DND-41 (cell line): ENCODE results near the gene FGFR2.

Experiments used
- ATAC-seq: fragments of 200-7000 bp; cut with Tn5 transposase; 3 replicates; pipeline ENCODE4 v1.9.1; 2021; ENCODE audit warnings: low read depth; ENCODE audit not compliant: insufficient read depth
- DNase-seq: peaks from one replicate; pipeline ENCODE4 v3.0.0-alpha.2; 2020
- H2AFZ ChIP-seq: 2 replicates; pipeline ENCODE4 v1.6.0; 2012; ENCODE audit warnings: low read depth, low read length
- H3K27ac ChIP-seq: 2 replicates; pipeline ENCODE4 v1.5.1; 2012; ENCODE audit warnings: low read length, inconsistent platforms
- H3K27me3 ChIP-seq: fragments of 200-600 bp; sonication (generic); 2 replicates; pipeline ENCODE4 v1.6.0; 2012; ENCODE audit warnings: low read length, mild to moderate bottlenecking, inconsistent platforms; ENCODE audit not compliant: insufficient read depth, poor library complexity
- H3K36me3 ChIP-seq: 2 replicates; pipeline ENCODE4 v1.5.1; 2012; ENCODE audit warnings: low read length, inconsistent platforms; ENCODE audit not compliant: insufficient read depth
- H3K4me1 ChIP-seq: 2 replicates; pipeline ENCODE4 v1.5.1; 2012; ENCODE audit warnings: mild to moderate bottlenecking, low read length; ENCODE audit not compliant: insufficient read depth
- H3K4me2 ChIP-seq: 2 replicates; pipeline ENCODE4 v1.6.0; 2012; ENCODE audit warnings: mild to moderate bottlenecking, moderate library complexity, low read length, inconsistent platforms; ENCODE audit not compliant: insufficient read depth
- H3K4me3 ChIP-seq, 2 experiments: fragments of 200-600 bp in 1 of 2; shearing (Covaris generic) in 1 of 2; 2 replicates each; pipeline ENCODE4 v1.5.1; 2012 to 2016; ENCODE audit warnings: inconsistent platforms in 2 of 2, low read length in 2 of 2, mild to moderate bottlenecking in 2 of 2, low read depth in 1 of 2, moderate library complexity in 1 of 2
- H3K79me2 ChIP-seq: 2 replicates; pipeline ENCODE4 v1.6.0; 2012; ENCODE audit warnings: low read length, inconsistent platforms; ENCODE audit not compliant: insufficient read depth
- H3K9ac ChIP-seq: 2 replicates; pipeline ENCODE4 v1.6.0; 2012; ENCODE audit warnings: low read depth, mild to moderate bottlenecking, inconsistent platforms, low read length, moderate library complexity
- H3K9me3 ChIP-seq: 2 replicates; pipeline ENCODE4 v1.5.1; 2012; ENCODE audit warnings: low read length, moderate library complexity, mild to moderate bottlenecking, inconsistent platforms; ENCODE audit not compliant: insufficient read depth, severe bottlenecking
- H4K20me1 ChIP-seq: 2 replicates; pipeline ENCODE4 v1.6.0; 2012; ENCODE audit warnings: low read length; ENCODE audit not compliant: insufficient read depth
- CTCF ChIP-seq: IDR thresholded peaks from 2 replicates; pipeline ENCODE4 v1.5.1; 2012; ENCODE audit warnings: borderline replicate concordance, low read length, moderate library complexity, mild to moderate bottlenecking; ENCODE audit not compliant: poor library complexity, severe bottlenecking; ENCODE audit errors: extremely low read depth
- EZH2 ChIP-seq: IDR thresholded peaks from 3 replicates; pipeline ENCODE4 v1.6.1; 2012; ENCODE audit warnings: borderline replicate concordance, low read depth, mild to moderate bottlenecking, moderate library complexity, low read length, inconsistent platforms; ENCODE audit not compliant: severe bottlenecking

FGFR2 gene

GRCh38 chr10:121484816-121485215 lies 113.4 kb downstream of the FGFR2 start:
- H2AFZ ChIP-seq: no peak overlapping the region
- no peaks in the 10 kb centered on the region for H3K79me2 ChIP-seq
- no peaks in the 10 kb centered on the region for H3K4me1 ChIP-seq
- no peak overlapping the region for H3K4me3 ChIP-seq
- no peak overlapping the region for H3K27ac ChIP-seq
- no peak for ATAC-seq
- no peak for DNase-seq
- no peaks in the 10 kb centered on the region for H3K9me3 ChIP-seq
- no peak for TF ChIP-seq EZH2
- H4K20me1 ChIP-seq: no peaks in the 10 kb centered on the region
- H3K36me3 ChIP-seq: no peaks in the 10 kb centered on the region
- H3K27me3 ChIP-seq: peaks cover 2% of the 10 kb centered on the region
- H3K4me2 ChIP-seq: no peak overlapping the region
- H3K9ac ChIP-seq: no peak overlapping the region

GRCh38 chr10:121484401-121484800 lies 113.8 kb downstream of the FGFR2 start:
- DNase-seq (no peak), ATAC-seq (no peak)
- no peaks in the 10 kb centered on the region for H3K36me3 ChIP-seq
- H3K27me3 ChIP-seq: no peaks in the 10 kb centered on the region
- TF ChIP-seq CTCF (no peak), EZH2 (no peak)
- no peak overlapping the region for H2AFZ ChIP-seq
- no peak overlapping the region for H3K4me2 ChIP-seq
- no peaks in the 10 kb centered on the region for H3K79me2 ChIP-seq
- H3K4me1 ChIP-seq: no peaks in the 10 kb centered on the region
- no peak overlapping the region for H3K4me3 ChIP-seq
- H3K27ac ChIP-seq: no peak overlapping the region
- H3K9ac ChIP-seq: no peak overlapping the region
- no peaks in the 10 kb centered on the region for H3K9me3 ChIP-seq
- H4K20me1 ChIP-seq: no peaks in the 10 kb centered on the region

DNA sequence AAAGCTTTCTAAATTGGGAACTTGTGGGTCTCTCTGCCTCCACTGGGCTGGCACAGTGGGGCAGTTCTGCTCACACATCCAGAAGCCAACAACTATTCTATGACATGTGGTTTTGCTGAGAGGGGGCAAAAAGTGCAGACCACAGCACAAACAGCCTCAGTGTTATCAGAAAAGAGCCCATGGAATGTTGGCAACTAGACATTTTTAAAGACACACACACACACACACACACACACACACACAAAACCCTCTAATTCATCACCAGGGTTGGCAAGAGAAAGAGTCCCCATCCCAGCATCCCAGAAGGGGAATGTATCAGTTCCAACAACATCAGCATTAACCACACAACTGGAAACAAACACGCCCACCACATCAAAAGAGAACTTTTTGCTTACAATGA lies 117.1 kb downstream of the FGFR2 start:
- DNase-seq: no peak
- H3K27ac ChIP-seq: no peak overlapping the region
- H2AFZ ChIP-seq: no peak overlapping the region
- no peak for TF ChIP-seq EZH2
- TF ChIP-seq CTCF: no peak
- no peaks in the 10 kb centered on the region for H3K79me2 ChIP-seq
- no peak overlapping the region for H3K9ac ChIP-seq
- H4K20me1 ChIP-seq: no peaks in the 10 kb centered on the region
- H3K27me3 ChIP-seq: no peaks in the 10 kb centered on the region
- H3K36me3 ChIP-seq: no peaks in the 10 kb centered on the region
- H3K9me3 ChIP-seq: no peaks in the 10 kb centered on the region
- no peak overlapping the region for H3K4me2 ChIP-seq
- no peak for ATAC-seq
- no peaks in the 10 kb centered on the region for H3K4me1 ChIP-seq
- H3K4me3 ChIP-seq: no peak overlapping the region

GRCh38 chr10:121478556-121478955 lies 119.7 kb downstream of the FGFR2 start:
- H3K27me3 ChIP-seq: no peaks in the 10 kb centered on the region
- TF ChIP-seq EZH2 (no peak), CTCF (no peak)

More at GRCh38 chr10:121478556-121478955, 119.7 kb downstream of the FGFR2 start:
- no peaks in the 10 kb centered on the region for H3K79me2 ChIP-seq
- no peak overlapping the region for H3K4me2 ChIP-seq
- ATAC-seq (no peak), DNase-seq (no peak)
- H3K27ac ChIP-seq: no peak overlapping the region
- H3K9me3 ChIP-seq: no peaks in the 10 kb centered on the region
- no peak overlapping the region for H3K4me3 ChIP-seq
- no peaks in the 10 kb centered on the region for H3K36me3 ChIP-seq
- H3K4me1 ChIP-seq: no peaks in the 10 kb centered on the region
- no peaks in the 10 kb centered on the region for H4K20me1 ChIP-seq
- no peak overlapping the region for H2AFZ ChIP-seq
- no peak overlapping the region for H3K9ac ChIP-seq
